Liver (tissue), 9 donors: Measurements from ENCODE around the gene IL6. TPM values are rescaled to one million over a fixed set of nuclear protein-coding genes. Genes with fewer than 3 reads are reported as not detected.
"Not testable (repeated sequence)": the region's sequence is repeated elsewhere in the genome, so short reads cannot be mapped to it uniquely, and the experiment has no call there.

Experiments
- DNase-seq: peaks from one replicate; pipeline ENCODE4 v3.0.0-alpha.2; 2017; ENCODE audit warnings: low spot score
- H3K27ac ChIP-seq, 2 donors: one replicate each; pipeline ENCODE4 v1.7.0; 2013; ENCODE audit warnings: inconsistent platforms in 2 of 2, low read length in 2 of 2, control low read depth in 1 of 2, low read depth in 1 of 2, mild to moderate bottlenecking in 1 of 2
- H3K27me3 ChIP-seq, 4 donors: one replicate each; pipeline versions ENCODE4 v1.6.1 to v1.7.0; 2013; ENCODE audit warnings: low read length in 3 of 4, inconsistent platforms in 1 of 4, mild to moderate bottlenecking in 1 of 4, moderate library complexity in 1 of 4; ENCODE audit not compliant: control insufficient read depth in 4 of 4, insufficient read depth in 4 of 4
- H3K36me3 ChIP-seq, 4 donors: one replicate each; pipeline versions ENCODE4 v1.6.1 to v1.7.0; 2013; ENCODE audit warnings: low read length in 3 of 4, mild to moderate bottlenecking in 3 of 4, low read depth in 1 of 4, moderate library complexity in 1 of 4; ENCODE audit not compliant: control insufficient read depth in 4 of 4, insufficient read depth in 3 of 4
- H3K4me1 ChIP-seq, 4 donors: one replicate each; pipeline versions ENCODE4 v1.6.1 to v1.7.0; 2013; ENCODE audit warnings: low read length in 3 of 4, mild to moderate bottlenecking in 3 of 4, moderate library complexity in 1 of 4; ENCODE audit not compliant: control insufficient read depth in 4 of 4, insufficient read depth in 4 of 4
- H3K4me3 ChIP-seq, 3 donors: one replicate each; pipeline versions ENCODE4 v1.6.1 to v1.7.0; 2013; ENCODE audit warnings: low read length in 3 of 3, control low read depth in 1 of 3, low read depth in 1 of 3, mild to moderate bottlenecking in 1 of 3
- H3K9ac ChIP-seq, 2 donors: one replicate each; pipeline ENCODE4 v1.7.0; 2013; ENCODE audit warnings: low read length in 2 of 2, mild to moderate bottlenecking in 2 of 2, moderate library complexity in 2 of 2, control low read depth in 1 of 2, low read depth in 1 of 2
- H3K9me3 ChIP-seq, 4 donors: one replicate each; pipeline versions ENCODE4 v1.6.1 to v1.7.0; 2013; ENCODE audit warnings: low read length in 3 of 4; ENCODE audit not compliant: control insufficient read depth in 4 of 4
- EGR1 ChIP-seq, 2 donors: IDR thresholded peaks; 2 replicates each; pipeline ENCODE4 v1.6.1; 2016 to 2018; ENCODE audit warnings: antibody characterized with exemption in 2 of 2, low read depth in 2 of 2
- FOXA1 ChIP-seq: IDR thresholded peaks from 2 replicates; pipeline ENCODE4 v1.6.1; 2016; ENCODE audit warnings: antibody characterized with exemption
- FOXA2 ChIP-seq: IDR thresholded peaks from 2 replicates; pipeline ENCODE4 v1.6.1; 2016; ENCODE audit warnings: antibody characterized with exemption
- GABPA ChIP-seq, 2 donors: IDR thresholded peaks in 1 of 2; conservative IDR thresholded peaks in 1 of 2; 2 replicates each; pipeline ENCODE4 v1.6.1; 2016; ENCODE audit warnings: antibody characterized with exemption in 2 of 2, mild to moderate bottlenecking in 1 of 2, moderate library complexity in 1 of 2
- HNF4A ChIP-seq, 2 donors: conservative IDR thresholded peaks; 2 replicates each; pipeline ENCODE4 v1.6.1; 2016; ENCODE audit warnings: antibody characterized with exemption in 2 of 2, mild to moderate bottlenecking in 2 of 2
- HNF4G ChIP-seq: IDR thresholded peaks from 2 replicates; pipeline ENCODE4 v1.6.1; 2016; ENCODE audit warnings: antibody characterized with exemption
- JUND ChIP-seq, 2 donors: IDR thresholded peaks; 2 replicates each; pipeline ENCODE4 v1.6.1; 2016; ENCODE audit warnings: antibody characterized with exemption in 2 of 2
- NR2F2 ChIP-seq: IDR thresholded peaks from 2 replicates; pipeline ENCODE4 v1.6.1; 2016; ENCODE audit warnings: antibody characterized with exemption
- RAD21 ChIP-seq, 2 donors: IDR thresholded peaks; 2 replicates each; pipeline ENCODE4 v1.6.1; 2016; ENCODE audit warnings: antibody characterized with exemption in 2 of 2, mild to moderate bottlenecking in 2 of 2
- RXRA ChIP-seq, 2 donors: IDR thresholded peaks; 2 replicates each; pipeline ENCODE4 v1.6.1; 2017 to 2018; ENCODE audit warnings: antibody characterized with exemption in 2 of 2, mild to moderate bottlenecking in 1 of 2
- SP1 ChIP-seq: IDR thresholded peaks from 2 replicates; pipeline ENCODE4 v1.6.1; 2018; ENCODE audit warnings: antibody characterized with exemption, mild to moderate bottlenecking
- TAF1 ChIP-seq: conservative IDR thresholded peaks from 2 replicates; pipeline ENCODE4 v1.6.1; 2016; ENCODE audit warnings: antibody characterized with exemption, mild to moderate bottlenecking
- YY1 ChIP-seq: IDR thresholded peaks from 2 replicates; pipeline ENCODE4 v1.6.1; 2016; ENCODE audit warnings: antibody characterized with exemption, mild to moderate bottlenecking
- WGBS: extraction: QIAGEN DNeasy Blood & Tissue Kit; methylation state at CpG from one replicate; pipeline ENCODE4 v1.1.7; 2013; 5-methylcytosine and 5-hydroxymethylcytosine counted together
- polyA plus RNA-seq, 2 donors: library from polyadenylated mRNA; stranded (reverse) in 1 of 2; unstranded in 1 of 2; fragments of 200-250 nt in 1 of 2; fragments of >200 nt in 1 of 2; fragmentation: Nextera tagmentation in 1 of 2; extraction: Ambion mirVana in 1 of 2; gene quantifications; one replicate each; pipeline versions ENCODE4 v1.2.1 to v1.2.3, GENCODE V29; 2013 to 2015
- total RNA-seq, 2 donors: library from RNA; depleted of rRNA; stranded (reverse); fragments of >200 nt; gene quantifications; one replicate each; pipeline ENCODE4 v1.2.3, GENCODE V29; 2014
- TF ChIP-seq, protein P1 (sequence below): IDR thresholded peaks from 2 replicates; pipeline ENCODE4 v1.6.1; 2016; ENCODE audit warnings: antibody characterized with exemption
- TF ChIP-seq, protein P2 (sequence below): fragments of 150-350 bp; IDR thresholded peaks from 2 replicates; pipeline ENCODE4 v1.5.1; 2017; ENCODE audit warnings: improper control_type of control experiment, low read depth, low read length; ENCODE audit not compliant: missing input control
- TF ChIP-seq, protein P3 (sequence below): IDR thresholded peaks from 2 replicates; pipeline ENCODE4 v1.6.1; 2016; ENCODE audit warnings: antibody characterized with exemption, mild to moderate bottlenecking
- TF ChIP-seq, protein P4 (sequence below): IDR thresholded peaks from 2 replicates; pipeline ENCODE4 v1.6.1; 2016; ENCODE audit warnings: antibody characterized with exemption
- TF ChIP-seq, protein P5 (sequence below): IDR thresholded peaks from 2 replicates; pipeline ENCODE4 v1.6.1; 2016; ENCODE audit warnings: antibody characterized with exemption
- donor health status: healthy.
- donor health status: healthy.
- donor health status: healthy.
- donor health status: healthy.
- donor health status: healthy.

Gene IL6
- total RNA-seq (not detected), polyA plus RNA-seq (under 1 TPM in 1 of 2 donors, not detected in 1; 0.17 TPM)

DNA sequence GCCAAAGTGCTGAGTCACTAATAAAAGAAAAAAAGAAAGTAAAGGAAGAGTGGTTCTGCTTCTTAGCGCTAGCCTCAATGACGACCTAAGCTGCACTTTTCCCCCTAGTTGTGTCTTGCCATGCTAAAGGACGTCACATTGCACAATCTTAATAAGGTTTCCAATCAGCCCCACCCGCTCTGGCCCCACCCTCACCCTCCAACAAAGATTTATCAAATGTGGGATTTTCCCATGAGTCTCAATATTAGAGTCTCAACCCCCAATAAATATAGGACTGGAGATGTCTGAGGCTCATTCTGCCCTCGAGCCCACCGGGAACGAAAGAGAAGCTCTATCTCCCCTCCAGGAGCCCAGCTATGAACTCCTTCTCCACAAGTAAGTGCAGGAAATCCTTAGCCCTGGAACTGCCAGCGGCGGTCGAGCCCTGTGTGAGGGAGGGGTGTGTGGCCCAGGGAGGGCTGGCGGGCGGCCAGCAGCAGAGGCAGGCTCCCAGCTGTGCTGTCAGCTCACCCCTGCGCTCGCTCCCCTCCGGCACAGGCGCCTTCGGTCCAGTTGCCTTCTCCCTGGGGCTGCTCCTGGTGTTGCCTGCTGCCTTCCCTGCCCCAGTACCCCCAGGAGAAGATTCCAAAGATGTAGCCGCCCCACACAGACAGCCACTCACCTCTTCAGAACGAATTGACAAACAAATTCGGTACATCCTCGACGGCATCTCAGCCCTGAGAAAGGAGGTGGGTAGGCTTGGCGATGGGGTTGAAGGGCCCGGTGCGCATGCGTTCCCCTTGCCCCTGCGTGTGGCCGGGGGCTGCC is at the start of gene IL6:
Gene IL6, plus strand, starts transcription at position 294 of the 807 bp plus-strand sequence. Its CDS starts 63 bp downstream, at position 357.
- peak within 1 kb of the TSS in 1 of 2 donors; percentile 9 for H3K9ac ChIP-seq
- H3K4me3 ChIP-seq: peak within 1 kb of the TSS in 1 of 3 donors; percentile 5
- whole genome bisulfite sequencing: 38% methylated on average over 28 of the region's 28 CpGs
- H3K36me3 ChIP-seq: no peaks in the 10 kb centered on the region
- no peak within 1 kb of the TSS for H3K27ac ChIP-seq
- H3K9me3 ChIP-seq: no peaks in the 10 kb centered on the region
- TF ChIP-seq, protein P1, sequence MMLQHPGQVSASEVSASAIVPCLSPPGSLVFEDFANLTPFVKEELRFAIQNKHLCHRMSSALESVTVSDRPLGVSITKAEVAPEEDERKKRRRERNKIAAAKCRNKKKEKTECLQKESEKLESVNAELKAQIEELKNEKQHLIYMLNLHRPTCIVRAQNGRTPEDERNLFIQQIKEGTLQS: no peak
- TF ChIP-seq RAD21 (IDR thresholded peaks at IDR 0.05) (peak in 1 of 2 donors; percentile 17), SP1 (no peak)
- peaks cover 0 to 25% (median 21%) of the 10 kb centered on the region in 4 donors for H3K4me1 ChIP-seq
- DNase-seq: peak; percentile 47
- H3K27me3 ChIP-seq: no peaks in the 10 kb centered on the region

DNA sequence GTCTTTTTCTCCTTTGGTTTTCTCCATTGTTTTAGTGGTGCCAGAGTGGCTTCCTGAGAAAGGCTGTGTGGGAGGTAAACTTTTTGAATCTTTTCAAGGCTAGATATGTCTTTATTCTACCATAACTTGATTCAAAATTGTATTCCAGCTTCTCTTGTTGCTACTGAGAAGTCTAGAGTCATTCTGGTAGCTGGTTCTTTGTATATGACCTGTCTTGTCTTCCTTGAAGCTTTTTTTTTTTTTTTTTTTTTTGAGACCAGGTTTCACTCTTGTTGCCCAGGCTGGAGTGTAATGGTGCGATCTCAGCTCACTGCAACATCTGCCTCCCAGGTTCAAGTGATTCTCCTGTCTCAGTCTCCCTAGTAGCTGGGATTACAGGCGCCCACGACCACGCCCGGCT is 49.7 kb upstream of the IL6 start:
- not testable (repeated sequence) for H3K9ac ChIP-seq, H3K4me3 ChIP-seq, H3K36me3 ChIP-seq, H3K27ac ChIP-seq, H3K4me1 ChIP-seq, DNase-seq, H3K9me3 ChIP-seq, H3K27me3 ChIP-seq
- WGBS: 87% methylated on average over 5 of the region's 5 CpGs

DNA sequence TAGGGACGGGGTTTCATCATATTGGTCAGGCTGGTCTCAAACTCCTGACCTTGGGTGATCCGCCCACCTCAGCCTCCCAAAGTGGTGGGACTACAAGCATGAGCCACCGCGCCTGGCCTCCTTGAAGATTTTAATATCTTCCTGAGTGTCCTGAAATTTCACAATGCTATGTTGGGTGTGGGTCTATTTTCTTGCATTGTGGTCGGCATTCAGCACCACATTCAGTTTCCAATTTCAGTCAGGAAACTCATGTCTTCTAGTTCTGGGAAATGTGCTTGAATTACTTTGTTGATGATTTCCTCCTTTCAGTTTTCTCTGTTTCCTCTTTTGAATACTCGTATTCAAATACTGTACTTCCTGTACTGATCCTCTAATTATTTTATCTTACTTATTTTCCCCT is 49.3 kb upstream of the IL6 start:
- WGBS: 61% methylated on average over 6 of the region's 6 CpGs
- Histone ChIP-seq H3K4me3 (no peak overlapping the region), H3K27ac (no peak overlapping the region)

More for the DNA sequence above, 49.3 kb upstream of the IL6 start:
- Histone ChIP-seq H3K4me1 (no peaks in the 10 kb centered on the region), H3K27me3 (peaks cover 0 to 7% (median 3%) of the 10 kb centered on the region in 4 donors), H3K9ac (no peak overlapping the region), H3K9me3 (no peaks in the 10 kb centered on the region), H3K36me3 (no peaks in the 10 kb centered on the region)
- DNase-seq: no peak
- TF ChIP-seq, protein P1: no peak
- TF ChIP-seq, protein P2, sequence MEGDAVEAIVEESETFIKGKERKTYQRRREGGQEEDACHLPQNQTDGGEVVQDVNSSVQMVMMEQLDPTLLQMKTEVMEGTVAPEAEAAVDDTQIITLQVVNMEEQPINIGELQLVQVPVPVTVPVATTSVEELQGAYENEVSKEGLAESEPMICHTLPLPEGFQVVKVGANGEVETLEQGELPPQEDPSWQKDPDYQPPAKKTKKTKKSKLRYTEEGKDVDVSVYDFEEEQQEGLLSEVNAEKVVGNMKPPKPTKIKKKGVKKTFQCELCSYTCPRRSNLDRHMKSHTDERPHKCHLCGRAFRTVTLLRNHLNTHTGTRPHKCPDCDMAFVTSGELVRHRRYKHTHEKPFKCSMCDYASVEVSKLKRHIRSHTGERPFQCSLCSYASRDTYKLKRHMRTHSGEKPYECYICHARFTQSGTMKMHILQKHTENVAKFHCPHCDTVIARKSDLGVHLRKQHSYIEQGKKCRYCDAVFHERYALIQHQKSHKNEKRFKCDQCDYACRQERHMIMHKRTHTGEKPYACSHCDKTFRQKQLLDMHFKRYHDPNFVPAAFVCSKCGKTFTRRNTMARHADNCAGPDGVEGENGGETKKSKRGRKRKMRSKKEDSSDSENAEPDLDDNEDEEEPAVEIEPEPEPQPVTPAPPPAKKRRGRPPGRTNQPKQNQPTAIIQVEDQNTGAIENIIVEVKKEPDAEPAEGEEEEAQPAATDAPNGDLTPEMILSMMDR: no peak
- TF ChIP-seq JUND (IDR thresholded peaks at IDR 0.05) (no peak), RXRA (IDR thresholded peaks at IDR 0.05) (no peak), NR2F2 (no peak), SP1 (no peak), FOXA2 (no peak), RAD21 (IDR thresholded peaks at IDR 0.05) (no peak), TAF1 (no peak), EGR1 (IDR thresholded peaks at IDR 0.05; ENCODE audit: low read depth in 2 of 2) (no peak), HNF4A (conservative IDR thresholded peaks at IDR 0.05) (no peak), HNF4G (no peak), GABPA (IDR thresholded peaks at IDR 0.05 in 1 of 2, conservative IDR thresholded peaks at IDR 0.05 in 1 of 2) (no peak), YY1 (no peak), FOXA1 (no peak)
- TF ChIP-seq, protein P3, sequence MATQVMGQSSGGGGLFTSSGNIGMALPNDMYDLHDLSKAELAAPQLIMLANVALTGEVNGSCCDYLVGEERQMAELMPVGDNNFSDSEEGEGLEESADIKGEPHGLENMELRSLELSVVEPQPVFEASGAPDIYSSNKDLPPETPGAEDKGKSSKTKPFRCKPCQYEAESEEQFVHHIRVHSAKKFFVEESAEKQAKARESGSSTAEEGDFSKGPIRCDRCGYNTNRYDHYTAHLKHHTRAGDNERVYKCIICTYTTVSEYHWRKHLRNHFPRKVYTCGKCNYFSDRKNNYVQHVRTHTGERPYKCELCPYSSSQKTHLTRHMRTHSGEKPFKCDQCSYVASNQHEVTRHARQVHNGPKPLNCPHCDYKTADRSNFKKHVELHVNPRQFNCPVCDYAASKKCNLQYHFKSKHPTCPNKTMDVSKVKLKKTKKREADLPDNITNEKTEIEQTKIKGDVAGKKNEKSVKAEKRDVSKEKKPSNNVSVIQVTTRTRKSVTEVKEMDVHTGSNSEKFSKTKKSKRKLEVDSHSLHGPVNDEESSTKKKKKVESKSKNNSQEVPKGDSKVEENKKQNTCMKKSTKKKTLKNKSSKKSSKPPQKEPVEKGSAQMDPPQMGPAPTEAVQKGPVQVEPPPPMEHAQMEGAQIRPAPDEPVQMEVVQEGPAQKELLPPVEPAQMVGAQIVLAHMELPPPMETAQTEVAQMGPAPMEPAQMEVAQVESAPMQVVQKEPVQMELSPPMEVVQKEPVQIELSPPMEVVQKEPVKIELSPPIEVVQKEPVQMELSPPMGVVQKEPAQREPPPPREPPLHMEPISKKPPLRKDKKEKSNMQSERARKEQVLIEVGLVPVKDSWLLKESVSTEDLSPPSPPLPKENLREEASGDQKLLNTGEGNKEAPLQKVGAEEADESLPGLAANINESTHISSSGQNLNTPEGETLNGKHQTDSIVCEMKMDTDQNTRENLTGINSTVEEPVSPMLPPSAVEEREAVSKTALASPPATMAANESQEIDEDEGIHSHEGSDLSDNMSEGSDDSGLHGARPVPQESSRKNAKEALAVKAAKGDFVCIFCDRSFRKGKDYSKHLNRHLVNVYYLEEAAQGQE: no peak
- TF ChIP-seq, protein P4, sequence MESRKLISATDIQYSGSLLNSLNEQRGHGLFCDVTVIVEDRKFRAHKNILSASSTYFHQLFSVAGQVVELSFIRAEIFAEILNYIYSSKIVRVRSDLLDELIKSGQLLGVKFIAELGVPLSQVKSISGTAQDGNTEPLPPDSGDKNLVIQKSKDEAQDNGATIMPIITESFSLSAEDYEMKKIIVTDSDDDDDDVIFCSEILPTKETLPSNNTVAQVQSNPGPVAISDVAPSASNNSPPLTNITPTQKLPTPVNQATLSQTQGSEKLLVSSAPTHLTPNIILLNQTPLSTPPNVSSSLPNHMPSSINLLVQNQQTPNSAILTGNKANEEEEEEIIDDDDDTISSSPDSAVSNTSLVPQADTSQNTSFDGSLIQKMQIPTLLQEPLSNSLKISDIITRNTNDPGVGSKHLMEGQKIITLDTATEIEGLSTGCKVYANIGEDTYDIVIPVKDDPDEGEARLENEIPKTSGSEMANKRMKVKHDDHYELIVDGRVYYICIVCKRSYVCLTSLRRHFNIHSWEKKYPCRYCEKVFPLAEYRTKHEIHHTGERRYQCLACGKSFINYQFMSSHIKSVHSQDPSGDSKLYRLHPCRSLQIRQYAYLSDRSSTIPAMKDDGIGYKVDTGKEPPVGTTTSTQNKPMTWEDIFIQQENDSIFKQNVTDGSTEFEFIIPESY: no peak
- TF ChIP-seq, protein P5, sequence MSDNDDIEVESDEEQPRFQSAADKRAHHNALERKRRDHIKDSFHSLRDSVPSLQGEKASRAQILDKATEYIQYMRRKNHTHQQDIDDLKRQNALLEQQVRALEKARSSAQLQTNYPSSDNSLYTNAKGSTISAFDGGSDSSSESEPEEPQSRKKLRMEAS: no peak
